Stimulated activated CD8-positive, alpha-beta memory T cell treated with anti-CD3 and anti-CD28 coated beads, Interleukin-7, amount 100 ng/mL, for 48 hours (primary cell): Measurements from ENCODE around the gene FCN1.

Experiments used
- DNase-seq, 2 donors: peaks; one replicate each; pipeline ENCODE4 v3.0.0-alpha.2; 2020; ENCODE audit warnings: low read depth in 1 of 2; ENCODE audit errors: extremely low read depth in 1 of 2

The FCN1 gene

GRCh38 chr9:134915046-134915985, 2.4 kb downstream of the FCN1 start:
- DNase-seq: no peak

GRCh38 chr9:134914501-134914834, 3.2 kb downstream of the FCN1 start:
- DNase-seq: no peak

- DNase-seq: no peak
Measured at GRCh38 chr9:134913713-134914500, 3.8 kb downstream of the FCN1 start.

GRCh38 chr9:134913041-134913712, 4.5 kb downstream of the FCN1 start:
- DNase-seq: no peak

DNA sequence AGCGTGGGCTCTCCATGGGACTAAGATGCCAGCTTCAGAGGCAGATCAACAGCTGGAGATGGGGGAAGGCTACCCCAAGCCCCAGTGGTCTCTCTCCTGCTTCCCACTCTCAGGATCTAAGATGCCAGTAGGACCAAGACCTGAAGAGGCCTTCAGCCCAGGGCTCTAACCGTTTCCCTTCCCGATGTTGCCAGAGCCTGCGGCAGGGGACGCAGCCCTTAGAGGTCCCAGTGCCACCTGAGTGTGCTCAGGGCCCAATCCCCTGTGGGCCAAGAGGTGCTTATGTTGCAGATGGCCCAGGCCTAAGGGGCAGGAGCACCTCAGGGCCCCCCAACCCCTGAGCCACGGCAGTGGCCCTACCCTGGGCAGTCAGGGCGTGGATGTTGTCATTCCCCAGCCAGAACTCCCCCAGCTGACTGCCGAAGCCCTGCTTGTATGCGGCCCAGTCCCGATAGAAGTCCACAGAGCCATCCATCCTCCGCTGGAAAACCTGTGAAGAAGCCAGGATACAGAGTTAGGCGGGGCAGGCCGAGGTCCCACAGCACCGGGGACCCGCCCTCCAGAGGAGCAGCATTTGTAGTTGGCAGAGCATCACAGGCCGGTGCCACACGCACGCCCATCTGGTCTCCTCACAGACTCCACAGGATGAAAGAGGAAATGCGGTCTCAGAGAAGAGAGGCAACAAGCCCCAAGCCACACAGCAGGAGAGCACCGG, 5.4 kb downstream of the FCN1 start:
- no peak for DNase-seq

DNA sequence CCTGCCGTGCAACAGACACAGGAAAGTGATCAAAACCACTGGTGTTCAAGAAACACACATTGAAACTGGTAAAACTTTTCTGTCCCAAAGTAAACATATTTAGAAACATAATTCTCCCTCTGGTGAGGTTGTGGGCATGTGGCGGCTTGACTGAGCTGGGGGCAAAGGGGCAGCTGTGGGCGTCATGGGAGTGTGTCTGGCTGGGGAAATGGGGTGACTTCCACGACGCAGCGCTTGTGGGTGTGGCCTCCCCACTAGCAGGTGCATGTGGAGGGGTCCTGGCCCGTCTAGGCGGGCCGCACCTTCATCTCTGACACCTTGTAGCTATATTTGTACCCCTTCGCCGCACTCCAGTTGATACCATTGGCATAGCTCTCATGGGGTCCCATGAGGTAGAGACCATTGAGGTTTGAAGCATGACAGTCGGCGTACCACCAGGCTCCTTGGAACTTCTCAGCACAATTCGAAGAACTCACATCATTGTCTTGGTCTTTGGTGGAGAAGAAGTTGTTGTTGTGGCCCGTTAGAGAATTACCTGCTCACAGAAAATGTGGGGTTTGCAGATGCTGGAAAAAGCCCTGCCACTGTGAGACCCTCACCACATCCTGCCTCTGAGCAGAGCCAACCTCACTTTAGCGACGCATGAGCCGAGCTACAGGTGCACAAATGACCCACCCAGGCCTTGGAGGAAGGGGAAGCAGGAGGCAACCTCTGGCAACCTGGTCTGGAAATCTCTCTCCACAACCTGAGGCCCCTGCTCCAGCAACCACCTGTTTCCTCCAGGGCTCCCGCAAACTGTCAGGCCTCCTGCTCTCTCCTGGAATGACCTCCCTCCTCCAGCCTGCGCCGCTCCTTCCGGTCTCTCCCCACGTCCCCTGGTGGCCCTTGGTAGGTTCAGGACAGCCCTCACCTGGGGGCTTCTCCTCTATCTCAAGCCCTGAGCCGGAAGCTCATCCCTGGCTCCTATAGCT, 7.9 kb downstream of the FCN1 start:
- DNase-seq: no peak

- no peak for DNase-seq
Measured at GRCh38 chr9:134908524-134909309, 9.0 kb downstream of the FCN1 start.

- DNase-seq: no peak
Measured at GRCh38 chr9:134902936-134903335, 14.8 kb downstream of the FCN1 start.

DNA sequence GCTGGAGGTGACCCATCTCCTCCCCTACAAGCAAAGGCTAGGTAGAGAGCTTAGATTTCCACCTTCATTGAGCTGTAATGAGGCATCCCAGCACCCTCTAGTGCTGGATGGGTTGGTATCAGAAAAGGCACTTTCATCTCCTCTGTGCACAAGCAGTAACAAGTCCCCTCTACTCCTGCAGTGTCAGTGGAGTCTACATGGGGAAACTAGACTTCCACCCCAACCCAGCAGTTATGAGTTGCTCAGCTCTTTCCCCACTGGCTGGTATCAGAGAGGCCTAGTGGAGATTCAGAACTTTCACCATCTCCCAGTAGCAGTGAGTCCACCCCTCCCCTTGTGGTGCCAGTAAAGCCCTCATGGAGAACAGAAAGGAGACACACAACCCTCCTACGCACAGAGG, 17.9 kb downstream of the FCN1 start:
- no peak for DNase-seq

DNA sequence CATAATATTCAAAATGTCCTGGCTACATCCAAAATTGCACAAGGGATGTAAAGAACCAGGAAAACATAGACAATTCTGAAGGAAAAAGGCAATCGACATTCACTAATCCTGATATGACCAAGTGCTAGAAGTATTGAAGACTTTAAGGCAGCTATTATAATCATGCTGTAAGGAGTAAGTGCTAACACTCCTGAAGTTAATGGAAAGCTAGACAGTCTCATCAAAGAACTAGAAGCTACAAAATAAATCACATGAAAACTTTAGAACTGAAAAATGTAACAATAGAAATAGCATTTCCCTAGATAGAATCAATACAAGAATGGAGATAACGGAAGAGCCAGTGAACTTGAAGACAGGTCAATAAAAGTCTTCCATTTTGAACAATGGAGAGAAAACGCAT, 18.5 kb downstream of the FCN1 start:
- no peak for DNase-seq

DNA sequence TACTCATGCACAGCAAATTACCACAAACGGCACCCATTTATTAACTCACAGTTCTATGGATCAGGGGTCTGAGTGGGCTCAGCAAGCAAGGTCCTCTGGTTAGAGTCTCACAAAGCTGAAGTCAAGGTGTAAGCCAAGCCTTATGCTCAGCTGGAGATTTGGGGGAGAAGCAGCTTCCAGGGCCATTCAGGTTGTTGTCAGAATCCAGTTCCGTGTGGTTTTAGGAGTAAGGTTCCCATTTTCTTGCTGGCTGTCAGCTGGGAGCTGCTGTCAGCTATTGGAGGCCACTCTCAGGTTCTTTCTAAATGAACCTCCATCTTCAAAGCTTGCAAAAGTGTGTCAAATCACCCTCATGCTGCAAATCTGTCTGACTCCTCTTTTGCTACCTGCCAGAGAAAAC, 19.4 kb downstream of the FCN1 start:
- no peak for DNase-seq

DNA sequence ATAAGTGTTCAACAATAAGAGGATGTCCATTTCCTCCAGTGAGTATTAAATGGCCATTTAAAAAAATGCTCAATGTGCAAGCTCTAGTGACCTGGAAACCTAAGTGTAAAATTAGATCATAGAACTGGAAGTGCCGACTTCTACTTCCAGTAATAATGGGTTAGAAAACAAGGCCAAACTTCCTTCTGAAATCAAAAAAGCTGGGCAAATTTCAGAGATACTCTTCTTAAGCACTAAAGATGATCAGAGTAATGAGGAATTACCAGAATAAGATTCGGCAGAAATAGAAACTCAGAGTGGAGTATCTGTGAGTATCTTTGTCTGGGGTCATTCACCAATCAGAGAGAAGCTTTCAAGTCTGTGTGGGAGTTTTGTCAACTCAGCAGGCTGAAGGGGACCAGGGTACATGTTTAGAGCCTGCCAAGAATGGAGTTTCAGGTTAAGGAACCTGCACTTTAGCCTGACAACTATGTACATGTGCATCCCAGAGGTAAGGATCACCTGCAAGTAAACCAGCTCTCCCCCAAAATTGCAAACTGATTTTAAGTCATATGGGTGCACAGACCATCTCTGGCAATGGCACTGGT, 20.0 kb downstream of the FCN1 start:
- DNase-seq: no peak

DNA sequence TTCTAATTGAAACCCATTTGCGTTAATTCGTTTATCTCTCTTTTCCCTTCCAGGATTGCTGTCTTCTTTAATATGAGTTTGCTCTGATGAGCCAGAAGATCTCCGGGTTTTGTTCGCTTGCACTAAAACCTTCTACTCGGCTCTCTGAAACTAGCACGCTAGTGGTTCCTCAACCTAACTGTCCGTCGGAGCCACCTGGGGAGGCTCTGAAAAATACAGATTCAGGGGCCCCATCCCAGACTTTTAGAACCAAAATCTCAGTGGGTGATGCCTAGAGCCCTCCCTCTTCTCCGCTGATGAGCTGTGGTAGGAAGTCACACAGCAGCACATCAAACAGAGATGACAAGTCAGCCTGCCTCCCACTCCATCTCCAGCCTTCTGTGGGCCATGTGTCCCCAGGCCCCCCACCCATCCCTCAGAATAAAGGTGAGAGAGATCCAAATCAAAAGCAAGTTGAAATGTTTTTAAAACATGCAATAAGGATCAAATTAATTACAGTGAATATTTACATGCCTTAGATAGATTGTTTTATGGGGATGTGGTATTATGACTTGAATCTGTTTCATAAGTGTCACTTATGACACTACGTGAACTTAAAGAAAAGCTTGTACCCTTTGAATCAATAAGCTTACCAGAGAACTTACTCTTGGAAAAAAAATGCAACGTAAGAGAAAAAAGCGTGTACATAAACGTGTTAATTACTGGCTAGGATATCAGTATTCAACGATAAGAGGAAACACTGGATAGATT, 20.7 kb downstream of the FCN1 start:
- no peak for DNase-seq

DNA sequence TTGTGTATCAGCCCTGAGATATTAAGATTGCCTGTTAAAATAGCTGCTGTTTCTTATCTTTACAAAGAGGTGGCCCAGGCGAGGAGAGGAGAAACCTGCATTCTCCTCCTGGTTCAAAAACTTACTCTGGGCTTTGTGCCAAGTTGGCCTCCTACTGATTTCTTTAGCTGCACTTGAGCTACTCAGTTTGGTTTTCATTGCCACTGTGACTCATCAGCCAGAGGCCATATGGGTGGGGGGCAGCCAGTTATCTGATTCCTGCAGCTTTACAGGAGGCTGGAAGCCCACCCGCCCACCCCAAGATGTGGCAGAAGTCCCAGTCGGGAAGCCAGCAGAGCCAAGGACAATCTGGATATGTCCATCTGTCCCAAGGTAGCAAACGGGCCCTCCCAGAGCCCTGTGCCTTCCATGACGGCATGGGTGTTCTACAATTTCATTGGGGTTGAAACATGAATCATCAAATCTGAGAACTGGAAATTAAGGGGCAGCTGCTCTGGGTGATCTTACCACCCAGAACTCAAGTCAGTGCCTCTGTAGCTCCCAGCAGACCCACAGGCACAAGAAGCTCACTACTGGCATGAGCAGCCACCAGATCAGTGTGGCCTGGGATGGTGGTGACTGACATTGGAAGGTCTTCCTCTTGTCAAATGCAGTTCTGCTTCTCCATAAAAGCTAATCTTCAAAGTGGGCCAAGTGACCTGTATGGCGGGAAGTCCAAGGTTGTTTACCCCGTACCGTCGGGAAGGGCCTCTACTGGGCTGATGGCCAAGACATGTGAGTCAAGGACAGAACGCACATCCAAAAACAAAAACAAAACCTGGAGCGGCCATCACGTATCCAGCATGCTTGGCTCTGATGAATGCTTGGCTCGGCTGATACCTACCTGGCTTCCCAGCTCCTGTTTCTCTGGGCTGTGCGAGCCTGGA, 21.5 kb downstream of the FCN1 start:
- DNase-seq: no peak

- DNase-seq: no peak
Measured at GRCh38 chr9:134895567-134895907, 22.2 kb downstream of the FCN1 start.

DNA sequence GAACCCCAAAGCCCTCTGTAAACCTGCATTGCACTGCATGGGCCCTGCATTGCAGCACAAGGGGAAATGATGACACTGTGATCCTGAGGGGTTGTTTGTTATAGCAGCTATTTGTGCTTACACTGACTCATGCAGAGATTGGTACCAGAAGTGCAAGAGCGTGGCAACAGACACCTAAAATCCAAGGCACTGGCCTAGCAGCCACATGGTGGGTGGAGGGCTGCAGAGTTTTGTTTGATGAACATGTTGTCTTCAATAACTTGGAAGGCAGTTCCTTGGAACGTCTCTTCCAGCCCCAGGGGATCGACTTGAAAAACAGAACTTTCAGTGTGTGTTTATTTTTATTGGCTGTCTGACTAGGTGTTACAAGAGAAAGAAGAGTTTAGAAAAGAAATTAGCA, 22.6 kb downstream of the FCN1 start:
- no peak for DNase-seq
